Measurements from ENCODE around the gene FAM227A.
A peak's percentile ranks its signal among the peaks of the same experiment; 100 is the strongest.

FAM227A gene

DNA sequence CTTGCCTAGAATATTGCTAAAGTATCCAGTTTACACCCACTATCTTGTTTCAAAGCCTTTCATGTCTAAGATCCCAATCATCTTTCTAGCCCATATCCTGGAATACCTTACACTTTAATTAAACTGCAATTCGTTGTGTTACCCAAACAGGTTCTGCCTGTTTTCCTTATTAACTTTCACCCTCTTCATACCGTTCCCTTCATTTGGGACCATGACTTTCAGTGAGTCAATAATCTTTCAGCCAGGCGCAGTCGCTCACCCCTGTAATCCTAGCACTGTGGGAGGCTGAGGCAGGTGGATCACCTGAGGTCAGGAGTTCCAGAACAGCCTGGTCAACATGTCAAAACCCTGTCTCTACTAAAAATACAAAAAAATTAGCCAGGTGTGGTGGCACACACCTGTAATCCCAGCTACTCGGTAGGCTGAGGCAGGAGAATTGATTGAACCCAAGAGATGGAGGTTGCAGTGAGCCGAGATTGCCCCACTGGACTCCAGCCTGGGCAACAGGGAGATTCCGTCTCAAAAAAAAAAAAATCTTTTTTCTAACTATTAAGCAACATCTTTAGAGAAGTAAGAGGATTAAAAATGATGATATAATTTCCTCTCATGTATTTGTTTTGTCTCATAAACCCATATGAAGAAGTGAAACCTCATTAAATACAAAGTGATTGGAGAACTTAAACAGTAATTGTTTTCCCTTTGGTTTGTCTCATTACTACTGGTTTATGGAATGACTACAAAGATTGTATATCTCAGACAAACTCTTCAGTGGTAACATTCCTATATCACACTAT is 106.9 kb downstream of the FAM227A start:
- no peak for ATAC-seq
- Mint-ChIP-seq H3K27me3 (no peaks in the 10 kb centered on the region), H3K9me3 (peaks cover 2 to 4% of the 10 kb centered on the region in 2 donors), H3K4me1 (no peaks in the 10 kb centered on the region), H3K27ac (no peak overlapping the region), H3K4me3 (no peak overlapping the region)
- DNase-seq = no peak

DNA sequence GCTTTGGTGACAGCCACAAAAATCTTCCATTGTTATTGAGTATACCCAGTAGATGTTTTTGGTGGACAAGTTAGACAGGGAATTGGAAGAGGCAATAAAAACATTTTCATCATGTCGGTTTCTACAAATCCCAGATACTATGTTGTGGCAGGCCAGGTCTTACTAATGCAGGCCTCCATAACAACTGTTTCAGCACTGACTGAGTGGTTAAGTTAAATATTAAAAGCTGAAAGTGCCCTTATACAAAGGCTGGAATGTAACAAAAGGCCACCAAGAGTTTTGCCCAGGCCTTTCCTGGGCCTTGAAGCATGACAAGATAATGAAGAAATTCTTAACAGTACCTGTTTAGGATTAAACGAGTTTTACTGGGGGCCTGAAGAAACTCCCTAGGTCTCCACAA is 115.5 kb downstream of the FAM227A start:
- Mint-ChIP-seq H3K27ac (no peak overlapping the region), H3K4me1 (no peaks in the 10 kb centered on the region), H3K27me3 (no peaks in the 10 kb centered on the region), H3K9me3 (peaks cover 13 to 25% of the 10 kb centered on the region in 2 donors), H3K4me3 (no peak overlapping the region)
- no peak for ATAC-seq
- no peak for DNase-seq

DNA sequence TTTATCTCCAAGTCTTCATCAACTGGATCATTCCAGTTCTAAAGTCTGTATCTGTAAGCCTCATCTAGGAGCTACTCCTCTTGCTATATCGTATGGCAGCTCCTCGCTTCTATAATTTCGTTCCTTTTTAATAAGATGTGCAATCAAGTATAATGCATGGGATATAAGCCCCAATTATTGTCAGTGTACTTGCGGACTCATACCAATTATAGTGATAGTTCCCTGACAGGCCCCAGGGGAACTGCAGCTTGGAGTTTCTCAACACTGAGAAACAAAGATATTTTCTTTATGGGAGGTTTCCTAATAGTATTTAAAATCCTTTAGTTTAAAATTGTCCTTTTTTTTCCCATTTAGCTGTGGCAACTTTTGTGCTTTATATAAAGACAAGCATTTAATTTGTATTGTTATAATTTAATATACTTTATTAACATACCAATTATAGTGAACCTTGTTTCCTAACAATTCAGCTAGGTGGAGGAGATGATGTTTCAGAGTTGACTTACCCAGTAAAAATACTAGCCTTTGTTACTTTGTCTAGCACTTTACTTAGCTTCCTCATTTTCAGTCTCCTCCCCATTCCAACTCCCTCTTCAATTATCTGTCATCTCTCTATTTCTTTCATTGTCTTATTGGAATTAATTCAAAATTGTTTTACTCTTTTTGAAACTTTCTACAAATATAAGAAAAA is 124.8 kb downstream of the FAM227A start:
- H3K9me3 Mint-ChIP-seq = no peaks in the 10 kb centered on the region
- ATAC-seq (peak; percentile 42), DNase-seq (no peak)
- peak overlapping the region; percentile 51 to 72 for H3K4me3 Mint-ChIP-seq
- no peaks in the 10 kb centered on the region for H3K27me3 Mint-ChIP-seq
- H3K4me1 Mint-ChIP-seq = peaks cover 7% of the 10 kb centered on the region
- peak overlapping the region; percentile 72 to 95 for H3K27ac Mint-ChIP-seq

Data from stimulated activated naive CD8-positive, alpha-beta T cell treated with anti-CD3 and anti-CD28 coated beads, Interleukin-15, amount 100 ng/mL, for 72 hours (primary cell).